ENCODE measurements around the gene PPFIA3.
"Not testable (repeated sequence)": the region's sequence is repeated elsewhere in the genome, so short reads cannot be mapped to it uniquely, and the experiment has no call there.

PPFIA3 gene

DNA sequence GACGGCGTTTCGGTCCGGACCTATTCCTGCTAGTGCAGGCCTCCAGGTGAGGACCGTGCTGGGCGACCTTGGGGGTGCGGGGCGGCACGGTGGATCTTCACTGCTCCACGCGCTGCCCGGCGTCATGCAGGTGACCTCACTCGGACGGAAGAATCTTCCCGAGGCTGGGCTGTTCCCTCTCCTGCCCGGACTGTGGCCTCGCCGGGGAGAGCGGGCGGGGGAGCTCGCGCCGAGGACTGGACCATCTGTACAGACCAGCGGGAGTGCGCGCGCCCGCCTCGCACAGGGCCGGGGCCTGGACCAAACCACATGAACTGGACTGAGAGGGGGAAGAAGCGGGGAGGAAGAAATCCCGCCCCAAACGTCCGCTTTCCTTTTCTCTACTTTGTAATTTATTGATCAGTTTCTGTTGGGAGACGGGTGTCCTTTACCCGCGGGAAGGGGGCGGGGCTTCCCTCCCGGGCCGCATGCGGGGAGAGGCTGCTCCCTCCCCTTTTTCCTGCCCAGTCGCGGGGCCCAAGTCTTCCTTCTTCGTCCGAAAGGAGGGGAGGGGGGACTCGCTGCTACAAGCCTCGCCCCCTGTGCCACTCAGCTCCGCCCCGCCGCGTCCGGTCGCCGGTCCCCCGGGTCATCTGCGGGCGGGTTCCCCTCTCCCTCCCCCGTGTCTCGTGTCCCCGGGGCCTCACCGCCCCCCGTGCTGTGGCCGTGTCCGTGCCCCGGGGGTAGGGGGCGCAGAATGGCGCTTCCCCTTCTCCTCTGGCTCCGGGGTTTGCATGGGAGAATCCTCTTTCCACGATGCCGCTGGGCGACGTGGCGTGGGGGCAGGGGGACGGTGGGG, 31.0 kb downstream of the PPFIA3 start:
- DNase-seq, result peak; percentile 37

GRCh38 chr19:49150944-49151243, 31.6 kb downstream of the PPFIA3 start:
- no peak for DNase-seq

DNA sequence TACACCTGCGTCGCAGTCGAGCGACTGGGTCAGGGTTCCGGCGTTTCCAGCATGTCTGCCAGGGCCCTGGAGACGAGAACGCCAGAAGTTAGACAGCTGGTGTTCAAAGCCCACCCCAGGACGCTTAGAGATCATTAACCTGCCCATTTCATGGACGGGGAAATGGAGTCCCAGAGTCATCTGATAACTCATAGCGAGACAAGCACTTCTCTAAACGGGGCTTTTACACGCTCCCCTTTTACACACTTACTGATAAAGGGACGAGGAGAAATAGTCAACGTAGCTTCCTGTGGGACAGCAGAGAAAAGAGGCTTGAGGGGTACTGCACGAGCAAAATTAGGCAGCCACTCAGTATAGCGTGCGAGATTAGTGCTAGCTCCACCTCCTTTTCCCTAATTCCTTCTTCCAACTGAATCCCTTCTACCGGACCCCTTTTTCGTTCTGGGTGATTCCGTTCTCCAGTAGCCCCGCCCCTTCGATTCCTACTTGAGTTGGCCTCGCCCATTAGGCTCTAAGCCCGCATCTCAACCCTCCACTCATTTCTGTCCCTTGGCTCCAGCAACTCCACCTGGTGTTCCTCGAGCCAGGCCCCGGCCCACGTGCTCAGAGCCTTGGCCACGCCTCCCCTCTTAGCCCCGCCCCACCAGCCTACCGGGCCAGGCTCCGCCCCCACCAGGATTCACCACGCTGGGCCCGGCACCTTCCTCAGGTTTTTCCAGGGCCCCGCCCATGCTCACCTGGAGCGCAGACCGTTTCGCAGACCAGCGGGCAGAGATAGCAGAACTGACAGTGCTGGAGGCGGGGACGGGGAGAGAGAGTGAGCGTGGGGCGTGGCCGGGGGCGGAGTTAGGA, 32.1 kb downstream of the PPFIA3 start:
- DNase-seq, result no peak

- DNase-seq, result no peak
These were observed 32.8 kb downstream of the PPFIA3 start for GRCh38 chr19:49152119-49152550.

DNA sequence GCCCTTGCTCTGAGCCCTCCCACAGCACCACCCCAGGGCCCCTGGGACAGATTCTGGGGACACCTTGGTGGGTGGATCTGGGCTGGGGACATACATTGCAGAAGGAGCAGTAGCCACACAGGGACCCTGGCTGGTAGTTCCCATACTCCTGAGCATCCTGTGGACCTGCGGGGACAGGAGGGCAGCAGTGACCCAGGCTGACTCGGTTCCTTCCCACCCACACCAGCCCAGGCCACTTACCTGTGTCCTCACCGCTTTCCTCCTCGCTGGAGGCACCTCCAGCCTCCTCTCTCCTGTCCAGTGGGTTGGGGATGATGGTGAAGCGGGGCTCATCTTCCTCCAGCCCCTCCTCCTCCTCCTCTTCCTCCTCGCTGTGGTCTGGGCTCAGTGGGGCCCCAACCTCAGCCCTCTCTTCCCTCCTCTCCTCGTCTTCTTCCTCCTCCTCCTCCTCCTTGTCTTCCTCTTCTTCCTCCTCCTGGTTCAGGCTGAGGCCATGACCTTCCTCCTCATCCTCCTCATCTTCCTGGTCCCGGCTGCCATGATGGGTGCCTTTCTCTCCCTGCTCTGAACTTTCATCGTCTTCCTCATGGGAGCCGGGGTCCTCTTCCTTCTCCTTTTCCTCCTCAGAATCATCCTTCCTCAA, 33.9 kb downstream of the PPFIA3 start:
- no peak for DNase-seq

- DNase-seq, result no peak
These were observed 34.9 kb downstream of the PPFIA3 start for GRCh38 chr19:49154279-49154678.

DNA sequence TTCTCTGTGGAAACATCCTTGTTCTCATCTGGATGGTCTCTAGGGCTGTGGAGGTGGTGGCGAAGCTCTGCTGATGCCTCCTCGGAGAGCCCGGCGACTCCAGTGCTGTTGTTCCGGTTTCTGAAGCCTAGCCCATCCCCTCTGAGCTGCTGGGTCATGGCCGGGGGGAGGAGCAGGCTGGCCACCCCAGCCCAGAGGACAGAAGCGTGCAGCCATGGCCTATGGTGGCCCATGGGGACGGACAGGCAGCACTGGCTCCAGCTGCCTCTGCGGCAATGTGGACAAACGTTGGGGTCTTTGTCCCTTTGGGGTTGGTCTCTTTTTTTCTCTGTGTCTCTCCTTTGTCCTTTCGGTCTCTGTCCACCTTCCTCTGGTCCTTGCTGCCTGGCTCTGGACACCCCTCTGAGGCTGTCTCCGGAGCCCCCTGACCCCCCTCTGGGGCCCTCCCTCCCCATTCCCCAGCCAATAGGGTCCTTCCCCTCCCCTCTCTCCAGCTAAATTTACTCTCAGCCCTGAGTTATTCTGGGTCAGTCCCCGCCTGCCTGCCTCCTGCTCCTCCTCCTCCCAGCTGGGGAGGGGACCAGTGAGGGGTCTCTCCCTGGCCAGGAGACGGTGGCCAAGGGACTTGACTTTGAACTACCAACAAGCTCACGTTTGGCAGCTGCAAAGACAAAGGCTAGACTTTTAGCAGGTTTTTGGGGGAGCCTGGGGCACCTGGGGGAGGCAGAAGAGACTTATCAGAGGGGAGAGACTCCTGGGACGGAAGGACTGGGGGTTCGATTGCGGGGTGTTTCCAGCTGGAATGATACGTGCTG, 35.9 kb downstream of the PPFIA3 start, which contains the start of gene HRC:
Gene HRC, minus strand, starts transcription at position 392 of the 815 bp plus-strand sequence. Its CDS starts 159 bp downstream, at position 233.
- DNase-seq, result no peak

DNA sequence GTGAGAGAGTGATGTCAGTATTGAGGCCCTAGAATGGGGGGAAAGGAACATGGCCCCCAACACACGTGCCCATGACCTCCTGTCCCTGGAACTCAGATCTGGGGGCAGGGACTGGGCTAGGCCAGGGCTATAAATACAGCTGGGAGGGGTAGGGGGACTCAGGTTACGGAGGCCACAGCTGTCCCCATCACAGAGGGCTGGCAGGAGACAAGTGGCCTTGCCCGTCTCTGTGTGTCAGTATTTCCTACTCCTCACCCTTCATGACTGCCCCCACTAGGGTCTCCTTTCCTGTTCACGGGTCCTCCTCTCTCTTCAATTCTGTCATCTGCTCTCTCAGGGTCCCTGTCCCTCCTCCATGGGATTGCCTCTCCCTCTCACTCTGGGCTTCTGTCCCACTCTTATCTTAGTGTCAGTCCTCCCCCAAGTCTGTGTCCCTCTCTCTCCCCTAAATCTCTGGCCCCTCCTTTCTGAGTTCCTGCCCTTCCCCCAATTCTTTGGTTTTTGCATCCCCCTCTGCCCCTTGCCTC, 36.5 kb downstream of the PPFIA3 start:
- DNase-seq, result no peak

GRCh38 chr19:49157445-49158224, 38.3 kb downstream of the PPFIA3 start, which contains the start of gene TRPM4:
Gene TRPM4 (plus strand): TSS chr19:49157792. CDS start chr19:49157867, 75 bp downstream.
- no peak for DNase-seq

DNA sequence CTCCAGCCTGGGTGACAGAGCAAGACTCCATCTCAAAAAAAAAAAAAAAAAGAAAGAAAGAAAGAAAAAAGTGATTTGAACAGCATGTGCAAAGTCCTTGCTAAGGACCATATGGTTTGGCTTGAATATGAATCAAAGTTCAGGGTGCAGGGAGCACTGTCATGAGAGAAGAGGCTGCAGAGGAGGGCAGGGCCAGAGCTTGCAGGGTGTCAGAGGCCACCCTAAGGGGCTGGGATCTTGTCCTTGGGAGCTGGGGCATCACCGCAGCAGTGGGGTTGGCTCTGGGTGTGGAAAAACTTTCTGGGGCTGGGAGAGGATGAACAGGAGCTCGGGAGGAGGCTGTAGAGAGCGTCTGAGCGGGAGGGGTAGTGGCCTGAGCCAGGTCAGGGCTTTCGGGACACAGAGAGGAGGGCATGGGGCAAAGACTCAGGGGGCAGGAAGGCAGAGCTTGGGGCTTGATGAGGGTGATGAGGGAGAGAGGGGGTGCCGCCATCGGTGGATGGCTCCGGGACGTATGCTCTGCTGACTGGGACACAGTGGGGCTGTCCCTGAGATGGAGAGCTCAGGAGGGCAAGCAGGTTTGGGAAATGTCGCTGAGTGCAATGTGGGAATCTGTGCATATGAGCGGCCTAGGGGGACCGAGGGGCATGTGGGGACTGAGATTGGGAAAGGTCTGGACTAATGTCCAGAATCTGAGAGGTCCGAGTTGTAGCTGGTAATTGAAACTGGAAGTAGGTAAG, 41.3 kb downstream of the PPFIA3 start:
- no peak for DNase-seq

GRCh38 chr19:49161987-49162386, 42.6 kb downstream of the PPFIA3 start:
- DNase-seq, result no peak

DNA sequence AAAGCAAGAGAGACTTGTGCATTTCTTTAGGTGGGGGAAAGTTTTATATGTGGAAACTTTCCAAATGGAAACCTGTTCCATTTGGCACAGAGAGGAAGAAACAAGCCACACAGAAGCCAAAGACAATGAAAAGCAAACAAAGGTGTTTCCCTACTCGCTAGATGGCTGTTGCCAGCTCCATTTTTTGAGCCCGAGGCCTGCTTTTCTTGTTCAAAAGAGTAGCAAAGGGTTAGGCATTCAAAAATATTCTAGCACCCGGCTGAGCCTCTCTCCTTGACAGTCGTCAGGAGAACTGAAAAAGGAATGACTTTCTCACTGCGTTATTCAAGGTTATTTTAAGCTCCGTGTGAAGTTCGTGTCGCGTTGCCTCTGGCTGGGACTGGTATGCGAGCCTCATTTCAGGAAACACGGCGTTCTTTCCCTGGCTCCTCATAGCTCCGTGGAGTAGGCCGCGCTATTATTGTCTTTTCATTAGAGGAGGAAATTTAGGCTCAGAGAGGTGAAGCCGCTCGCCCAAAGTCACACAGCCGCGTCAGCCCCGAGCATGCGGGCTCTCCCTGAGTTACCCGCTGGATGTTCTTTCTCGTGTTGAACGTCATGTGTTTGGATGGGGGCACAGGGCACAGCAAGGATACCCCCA, 45.9 kb downstream of the PPFIA3 start:
- no peak for DNase-seq

GRCh38 chr19:49165865-49166301, 46.5 kb downstream of the PPFIA3 start:
- DNase-seq, result no peak

GRCh38 chr19:49167857-49168409, 48.6 kb downstream of the PPFIA3 start:
- no peak for DNase-seq

DNA sequence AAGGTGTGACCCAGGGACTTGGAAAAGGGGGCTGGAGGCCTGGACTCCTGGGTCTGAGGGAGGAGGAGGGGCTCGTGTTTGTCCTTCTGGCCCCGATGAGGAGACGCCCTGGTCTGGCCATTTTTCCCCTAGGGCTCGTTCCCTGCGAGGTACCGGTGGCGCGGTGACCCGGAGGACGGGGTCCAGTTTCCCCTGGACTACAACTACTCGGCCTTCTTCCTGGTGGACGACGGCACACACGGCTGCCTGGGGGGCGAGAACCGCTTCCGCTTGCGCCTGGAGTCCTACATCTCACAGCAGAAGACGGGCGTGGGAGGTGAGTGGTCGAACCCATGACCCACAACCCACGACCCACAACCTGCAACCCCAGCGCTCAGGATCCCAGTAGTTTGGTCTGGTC, 49.1 kb downstream of the PPFIA3 start:
- no peak for DNase-seq

- no peak for DNase-seq
These were observed 53.9 kb downstream of the PPFIA3 start for GRCh38 chr19:49173198-49173597.

DNA sequence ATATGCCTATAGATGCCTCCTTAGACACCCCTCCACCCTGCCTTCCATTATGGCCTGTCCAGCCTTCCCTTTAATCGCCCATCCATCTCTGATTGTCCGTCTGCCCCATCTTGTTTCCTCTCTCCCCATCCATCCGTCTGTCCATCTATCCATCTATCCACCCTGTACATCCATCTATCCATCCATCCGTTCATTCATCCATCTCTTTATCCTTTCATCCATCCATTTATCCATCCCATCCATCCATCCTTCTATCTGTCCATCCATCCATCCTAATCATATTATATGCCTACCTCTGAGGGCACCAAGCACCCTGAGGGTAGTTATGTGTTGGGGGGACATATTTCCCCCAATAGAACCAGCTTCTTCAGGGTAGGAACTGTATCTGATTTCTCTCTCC, 61.3 kb downstream of the PPFIA3 start:
- no peak for DNase-seq

- DNase-seq, result not testable (repeated sequence)
These were observed 62.9 kb downstream of the PPFIA3 start for GRCh38 chr19:49182010-49182847.

All from NCI-H2081 treated with DMSO at 0.1 percent for 48 hours (cell line).